Activated CD8-positive, alpha-beta memory T cell treated with anti-CD3 and anti-CD28 coated beads, Interleukin-2, amount 50 U/mL, for 4 hours (primary cell): ENCODE measurements around the gene SZRD1.

Experiments
- DNase-seq: peaks from one replicate; pipeline ENCODE4 v3.0.0-alpha.2; 2020

The SZRD1 gene

DNA sequence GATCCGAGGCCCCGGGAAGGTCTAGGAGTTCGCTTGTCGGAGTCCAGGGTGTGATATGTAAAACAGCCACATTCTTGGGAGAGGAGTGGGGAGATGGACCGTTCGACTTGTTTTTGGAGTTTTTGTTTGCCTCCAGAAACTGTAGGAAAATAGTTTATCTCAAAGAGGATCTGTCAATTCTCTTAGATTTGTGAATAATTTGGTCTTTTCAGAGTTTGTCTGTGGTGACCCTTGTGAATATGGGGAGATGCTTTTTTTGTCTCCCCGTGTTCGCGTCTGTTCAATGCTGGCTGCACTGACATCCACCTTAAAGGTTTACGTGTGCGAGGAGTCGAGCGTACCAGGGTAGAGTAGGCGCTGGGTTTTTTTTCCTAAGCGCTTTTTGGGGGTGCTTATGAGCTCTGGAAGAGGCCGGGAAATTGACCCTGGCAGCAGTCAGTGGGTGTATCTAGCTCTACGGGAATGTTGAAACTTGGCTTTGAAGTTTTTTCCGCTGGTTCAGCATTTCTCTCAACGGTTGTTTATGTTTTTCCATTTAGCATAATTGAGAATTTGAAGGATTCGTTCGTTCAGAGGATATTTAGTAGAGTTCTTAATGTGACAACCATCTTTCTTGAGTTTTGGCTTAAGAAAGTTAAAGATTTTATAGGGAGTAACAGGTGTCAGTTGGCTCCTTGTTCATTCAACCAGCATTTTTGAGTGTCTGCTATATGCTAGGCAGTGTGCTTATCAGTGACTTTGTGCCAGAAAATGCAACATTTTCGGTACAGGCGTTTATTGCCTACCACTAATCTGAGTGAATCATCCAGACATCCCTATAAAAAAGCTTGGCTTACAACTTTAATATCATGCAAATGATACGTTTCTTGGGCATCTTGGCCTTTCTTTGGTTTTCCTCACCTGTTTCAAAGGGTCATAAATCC lies 1.2 kb downstream of the SZRD1 start:
- DNase-seq = no peak

DNA sequence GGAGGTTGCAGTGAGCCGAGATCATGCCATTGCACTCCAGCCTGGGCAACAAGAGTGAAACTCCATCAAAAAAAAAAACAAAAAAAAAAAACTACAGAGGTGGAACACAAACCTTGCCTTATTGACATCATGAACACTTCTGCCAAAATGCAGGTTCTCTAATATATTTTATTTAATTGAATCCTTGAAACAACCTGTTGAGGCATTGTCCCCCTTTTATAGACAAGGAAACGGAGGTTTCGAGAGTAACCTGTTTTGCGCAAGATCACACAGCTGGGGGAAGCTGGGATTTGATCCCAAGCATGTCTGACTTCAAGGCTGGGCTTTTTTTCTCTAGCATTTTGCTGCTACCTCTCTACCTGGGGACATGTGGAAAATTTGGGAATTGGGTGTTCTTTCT lies 2.8 kb downstream of the SZRD1 start:
- no peak for DNase-seq

DNA sequence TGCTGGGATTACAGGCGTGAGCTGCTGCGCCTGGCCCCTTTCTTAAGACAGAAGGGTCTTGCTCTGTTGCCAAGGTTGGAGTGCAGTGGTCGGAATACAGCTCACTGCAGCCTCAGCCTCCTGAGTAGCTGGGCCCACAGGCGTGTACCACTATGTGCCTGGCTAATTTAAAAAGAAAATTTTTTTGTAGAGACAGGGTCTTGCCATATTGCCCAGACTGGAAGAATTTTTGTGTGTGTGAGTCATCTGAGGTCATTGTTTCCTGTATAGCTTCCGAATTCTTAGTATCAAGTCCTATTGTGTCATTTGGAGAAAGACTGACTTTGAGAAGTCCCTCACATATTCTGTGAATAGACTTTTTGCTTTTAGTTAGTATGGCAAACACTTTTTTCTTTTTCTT lies 4.7 kb downstream of the SZRD1 start:
- DNase-seq = no peak

DNA sequence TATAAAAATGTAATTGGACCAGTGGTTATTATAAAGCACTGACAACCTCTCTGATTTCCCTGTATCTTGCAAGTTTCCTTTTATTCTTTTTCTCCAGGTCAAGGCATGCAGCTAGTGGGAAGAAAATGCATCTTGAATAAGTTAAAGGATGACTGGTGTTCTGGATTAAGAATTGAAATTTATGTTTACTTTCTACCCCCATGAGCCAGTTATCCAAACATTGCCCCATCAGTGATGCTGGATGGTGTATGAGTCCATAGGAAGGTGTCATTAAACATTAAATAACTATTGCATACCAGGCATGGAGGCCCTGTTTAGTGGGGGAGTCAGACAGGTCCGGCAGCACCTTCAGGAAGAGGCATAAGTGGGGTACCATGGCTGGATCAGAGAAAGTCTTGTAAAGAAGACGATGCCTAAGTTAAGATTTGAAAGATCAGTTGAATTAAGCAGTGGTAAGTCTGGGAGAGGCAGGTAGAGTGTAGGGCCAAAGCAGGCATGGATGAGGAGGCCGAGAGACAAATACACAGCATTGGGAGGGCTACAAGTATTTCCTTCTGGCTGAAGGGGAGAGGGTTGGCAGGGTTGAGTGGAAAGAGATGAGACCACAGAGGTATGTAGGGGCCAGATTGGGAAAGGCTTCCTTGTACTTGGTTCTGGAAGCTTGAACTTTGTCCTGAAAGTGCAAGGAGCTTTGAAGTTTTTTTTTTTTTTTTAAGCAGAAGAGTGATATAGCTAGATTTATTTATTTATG lies 5.7 kb downstream of the SZRD1 start:
- no peak for DNase-seq

DNA sequence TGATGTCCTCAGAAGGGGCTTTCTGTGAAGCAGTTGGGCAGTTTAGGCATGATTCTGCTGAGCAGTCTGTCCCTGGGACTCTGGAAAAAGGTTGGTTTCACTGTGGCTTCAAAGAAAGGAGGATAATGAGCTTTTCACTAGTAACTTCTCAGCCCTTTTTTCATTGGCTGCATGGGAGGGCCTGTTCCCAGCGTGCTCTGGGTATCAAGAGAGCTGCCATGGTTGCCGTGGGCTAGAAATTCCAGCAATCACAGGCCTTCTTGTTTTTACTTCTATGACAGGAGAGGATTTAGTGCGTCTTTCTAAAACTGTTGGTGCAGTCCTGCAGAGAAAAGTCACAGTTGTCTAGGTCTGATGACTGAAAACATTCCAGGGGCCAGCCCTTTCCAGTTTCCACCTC lies 7.2 kb downstream of the SZRD1 start:
- DNase-seq = no peak

DNA sequence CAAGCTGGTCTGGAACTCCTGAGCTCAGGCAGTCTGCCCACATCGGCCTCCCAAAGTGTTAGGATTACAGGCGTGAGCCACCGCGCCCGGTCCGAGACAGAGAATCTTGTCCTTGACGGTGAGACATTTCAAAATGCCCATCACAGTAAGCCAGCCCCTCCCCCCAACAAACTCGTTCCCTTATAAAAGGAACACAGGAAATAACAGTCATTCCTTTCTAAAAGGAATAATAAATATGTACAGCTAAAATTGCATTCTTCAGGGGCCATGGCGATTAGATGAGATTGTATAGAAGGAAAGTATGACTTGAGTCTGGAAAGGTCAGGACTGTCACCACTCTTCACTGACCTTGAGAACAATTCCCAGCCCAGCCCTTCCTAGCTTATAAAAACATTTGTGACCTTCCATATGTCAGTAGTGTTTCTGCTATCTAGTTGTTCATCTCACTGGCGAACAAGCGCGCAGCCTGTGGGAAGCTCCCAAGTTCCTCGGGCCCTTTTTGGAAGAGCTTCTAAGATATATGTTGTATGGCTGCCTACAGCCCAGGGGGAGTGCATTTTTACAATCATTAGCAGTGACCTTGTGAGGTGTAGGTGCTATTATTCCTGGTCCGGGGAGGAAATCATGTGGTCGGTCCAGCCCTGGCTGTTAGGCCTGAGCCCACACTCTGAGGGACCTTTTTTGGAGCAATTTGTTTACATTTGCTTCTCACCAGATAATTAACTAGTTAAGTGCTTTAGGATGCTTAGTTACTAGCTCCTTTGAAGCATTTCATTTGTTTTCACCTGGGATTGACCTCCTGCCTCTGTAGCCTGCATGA lies 8.7 kb downstream of the SZRD1 start:
- no peak for DNase-seq

DNA sequence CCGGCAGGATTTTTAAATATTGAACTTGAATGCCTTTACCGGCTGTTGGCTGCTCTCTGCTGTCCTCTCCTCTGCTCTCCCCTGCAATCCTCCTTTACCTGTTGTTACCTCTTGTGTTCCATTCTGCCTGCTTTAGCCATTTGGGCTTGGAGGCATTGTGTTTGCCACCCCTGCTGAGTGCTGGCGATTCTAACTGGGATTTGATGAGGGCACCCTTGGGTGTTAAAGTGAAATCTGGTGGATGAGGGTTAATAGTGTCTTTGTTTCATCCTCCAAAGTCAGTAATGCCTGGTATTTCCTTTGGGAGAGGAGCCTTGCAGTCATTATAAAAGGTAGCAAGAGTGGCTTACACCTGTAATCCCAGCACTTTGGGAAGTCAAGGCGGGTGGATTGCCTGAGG lies 9.9 kb downstream of the SZRD1 start:
- DNase-seq = no peak

DNA sequence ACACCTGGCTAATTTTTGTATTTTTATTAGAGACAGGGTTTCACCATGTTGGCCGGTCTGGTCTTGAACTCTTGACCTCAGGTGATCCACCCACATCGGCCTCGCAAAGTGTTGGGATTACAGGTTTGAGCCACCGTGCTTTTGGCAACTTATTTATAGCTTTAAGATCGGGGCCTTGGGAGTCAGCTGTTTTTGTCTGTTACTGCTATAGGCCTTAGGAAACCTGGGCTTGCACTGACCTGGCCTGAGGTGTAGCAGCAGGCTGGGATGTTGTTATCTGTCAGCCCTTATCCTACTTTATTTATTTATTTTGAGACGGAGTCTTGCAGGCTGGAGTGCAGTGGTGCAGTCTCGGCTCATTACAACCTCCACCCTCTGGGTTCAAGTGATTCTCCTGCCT lies 11.4 kb downstream of the SZRD1 start:
- DNase-seq = no peak

DNA sequence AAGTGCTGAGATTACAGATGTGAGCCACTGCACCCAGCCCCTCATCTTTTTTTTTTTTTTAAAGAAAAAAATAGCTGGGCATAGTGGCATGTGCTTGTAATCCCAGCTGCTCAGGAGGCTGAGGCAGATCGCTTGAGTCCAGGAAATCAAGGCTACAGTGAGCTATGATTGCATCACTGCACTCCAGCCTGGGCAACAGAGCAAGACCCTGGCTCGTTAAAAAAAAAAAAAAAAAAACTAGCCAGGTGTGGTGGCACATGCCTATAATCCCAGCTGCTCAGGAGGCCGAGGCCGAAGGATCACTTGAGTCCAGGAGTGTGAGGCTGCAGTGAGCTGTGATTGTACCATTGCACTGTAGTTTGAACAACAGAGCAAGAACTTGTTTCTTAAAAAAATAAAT lies 13.8 kb downstream of the SZRD1 start:
- no peak for DNase-seq

DNA sequence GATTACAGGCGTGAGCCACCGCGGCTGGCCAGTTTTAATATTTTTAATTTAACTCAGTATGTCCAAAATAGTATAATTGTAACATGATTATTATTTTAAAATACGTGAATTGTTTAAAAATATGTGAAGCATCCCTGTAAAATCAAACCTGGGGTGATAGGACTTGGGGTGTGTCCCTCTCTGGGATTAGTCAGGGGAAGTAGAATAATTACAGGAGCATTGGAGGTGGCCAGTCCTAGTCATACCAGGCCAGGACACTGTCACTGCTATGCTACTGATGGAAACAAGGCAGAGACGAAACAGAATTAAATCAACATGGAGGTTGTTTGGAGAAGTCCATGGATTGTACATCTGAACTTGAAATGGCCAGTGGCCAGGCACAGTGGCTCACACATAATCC lies 16.8 kb downstream of the SZRD1 start:
- DNase-seq = no peak

DNA sequence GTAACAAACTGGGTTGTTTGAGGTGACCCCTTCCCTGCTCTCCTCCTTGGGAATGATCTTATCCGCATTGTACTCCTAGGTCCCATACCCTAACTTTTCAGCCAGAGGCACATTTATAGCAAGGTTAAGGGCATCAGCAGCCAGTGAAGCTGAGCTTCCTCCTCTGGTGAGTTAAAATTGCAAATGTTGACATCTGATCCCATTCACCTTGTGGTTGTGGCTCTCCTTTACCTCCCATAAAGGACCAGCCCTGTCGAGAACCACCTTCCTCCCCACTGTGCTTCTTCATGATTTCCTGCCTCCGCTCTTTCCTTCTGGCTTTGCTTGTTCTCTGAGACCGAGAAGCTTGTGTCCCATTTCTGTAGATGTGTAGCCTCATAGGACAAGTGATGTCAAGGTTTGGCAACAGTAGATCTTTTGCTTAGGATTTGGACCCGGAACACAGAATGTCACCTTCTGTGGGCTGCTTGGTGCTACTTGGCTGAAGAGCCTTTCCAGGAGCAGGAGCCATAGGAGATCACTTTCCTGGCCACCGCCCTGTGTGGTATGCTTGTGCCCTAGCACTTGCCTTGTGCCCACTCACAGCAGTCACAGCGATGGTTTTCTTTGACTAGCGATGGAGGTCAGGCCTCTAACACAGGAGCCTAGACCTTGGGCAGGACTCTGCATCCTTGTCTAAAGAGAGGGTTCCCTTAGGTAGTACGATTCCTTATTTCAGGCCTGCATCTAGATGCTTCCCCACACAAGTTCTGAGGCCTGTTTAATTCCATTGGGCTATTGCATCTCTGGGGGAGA lies 18.8 kb downstream of the SZRD1 start:
- DNase-seq = no peak

DNA sequence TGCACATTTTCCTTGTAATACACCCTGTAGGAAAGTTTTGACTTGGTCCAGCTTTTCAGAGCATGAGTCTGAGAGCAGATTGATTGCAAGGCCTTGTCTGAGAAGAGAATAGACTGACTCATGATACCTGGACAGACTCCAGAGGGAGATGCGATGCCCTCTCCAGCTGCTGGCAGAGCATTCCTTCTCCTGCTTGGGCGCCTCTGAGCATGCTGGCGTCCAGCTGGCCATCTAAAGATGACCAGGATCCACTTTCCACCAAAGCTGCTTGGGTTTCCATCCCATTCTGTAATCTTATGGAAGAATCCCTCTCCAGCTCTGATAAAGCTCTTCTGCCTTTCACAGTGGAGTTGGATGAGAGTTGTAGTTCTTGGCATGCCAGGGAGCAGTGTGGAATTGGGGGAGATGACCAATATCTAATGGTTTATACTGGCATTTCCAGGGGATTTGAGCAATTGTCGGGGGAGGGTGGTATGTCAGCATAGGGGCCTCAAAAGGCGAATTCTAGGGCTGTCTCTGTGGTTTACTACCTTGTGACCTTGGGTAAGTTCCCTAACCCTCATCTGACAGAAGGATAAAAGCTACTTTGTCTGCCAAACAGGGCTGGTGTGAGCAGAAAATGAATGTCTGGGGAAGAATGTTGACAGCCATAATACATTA lies 19.5 kb downstream of the SZRD1 start:
- DNase-seq = no peak

DNA sequence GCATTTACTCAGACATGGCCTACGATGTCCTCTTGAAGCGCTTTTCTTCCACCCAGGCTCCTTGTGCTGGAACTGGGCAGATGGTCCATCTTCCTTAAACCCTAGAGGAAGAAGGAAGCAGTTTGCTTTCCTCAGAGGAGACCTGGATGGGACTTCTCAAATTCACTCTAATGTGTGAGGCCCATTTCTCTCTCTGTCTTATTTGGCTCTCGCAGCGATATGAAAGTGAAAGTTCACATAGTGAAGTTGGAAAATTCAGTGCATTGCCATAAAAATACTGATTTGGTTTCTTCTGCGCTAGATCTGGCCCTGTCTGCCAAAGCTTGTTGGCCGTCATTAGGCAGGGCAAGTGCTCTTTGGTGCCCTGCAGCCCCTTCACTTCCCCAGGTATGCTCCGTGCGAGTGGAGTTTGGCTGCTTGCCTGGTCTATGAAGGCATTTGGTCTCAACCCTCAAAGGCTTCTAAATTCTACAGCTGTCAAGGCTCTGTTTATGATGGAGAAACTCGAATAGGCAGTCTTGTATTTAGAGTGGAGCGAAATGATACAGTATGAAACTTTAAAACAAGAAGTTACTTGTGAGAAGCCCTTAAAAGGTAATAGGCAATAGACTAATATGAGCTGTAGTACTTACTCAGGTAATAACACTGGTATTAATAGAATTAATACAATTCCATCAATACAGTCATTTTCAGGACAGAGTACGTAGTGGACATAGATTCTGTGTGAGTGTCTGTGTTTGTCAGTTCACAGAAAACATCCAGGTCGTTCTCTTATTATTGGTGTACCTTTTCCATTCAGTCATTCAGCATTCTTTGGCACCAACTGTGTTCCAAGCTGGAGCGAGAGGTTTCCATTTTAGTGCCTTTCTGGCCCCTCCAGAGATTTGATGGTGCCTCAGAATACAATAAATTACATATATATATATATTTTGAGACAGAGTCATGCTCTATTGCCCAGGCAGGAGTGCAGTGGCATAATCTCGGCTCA lies 20.5 kb downstream of the SZRD1 start:
- DNase-seq = no peak

DNA sequence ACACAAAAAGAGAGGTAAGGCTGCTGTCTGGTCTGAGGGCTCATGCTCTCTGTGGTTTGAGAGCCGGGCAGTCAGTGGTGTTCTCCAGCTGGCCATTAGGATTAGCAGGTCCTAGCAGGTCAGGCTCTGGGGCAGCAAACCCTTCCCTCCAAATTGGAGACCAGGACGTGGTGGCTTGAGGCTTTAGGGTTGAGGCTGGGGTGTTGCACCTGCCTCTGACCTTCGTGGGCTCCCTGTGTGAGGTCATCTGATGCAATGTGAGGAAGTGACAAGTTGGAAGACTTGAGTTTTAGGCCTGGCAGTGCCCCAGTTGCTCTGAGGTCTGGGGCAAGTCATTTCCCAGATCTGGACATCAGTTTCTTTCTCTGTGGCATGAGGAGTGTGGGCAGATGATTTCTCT lies 24.4 kb downstream of the SZRD1 start:
- DNase-seq = no peak

DNA sequence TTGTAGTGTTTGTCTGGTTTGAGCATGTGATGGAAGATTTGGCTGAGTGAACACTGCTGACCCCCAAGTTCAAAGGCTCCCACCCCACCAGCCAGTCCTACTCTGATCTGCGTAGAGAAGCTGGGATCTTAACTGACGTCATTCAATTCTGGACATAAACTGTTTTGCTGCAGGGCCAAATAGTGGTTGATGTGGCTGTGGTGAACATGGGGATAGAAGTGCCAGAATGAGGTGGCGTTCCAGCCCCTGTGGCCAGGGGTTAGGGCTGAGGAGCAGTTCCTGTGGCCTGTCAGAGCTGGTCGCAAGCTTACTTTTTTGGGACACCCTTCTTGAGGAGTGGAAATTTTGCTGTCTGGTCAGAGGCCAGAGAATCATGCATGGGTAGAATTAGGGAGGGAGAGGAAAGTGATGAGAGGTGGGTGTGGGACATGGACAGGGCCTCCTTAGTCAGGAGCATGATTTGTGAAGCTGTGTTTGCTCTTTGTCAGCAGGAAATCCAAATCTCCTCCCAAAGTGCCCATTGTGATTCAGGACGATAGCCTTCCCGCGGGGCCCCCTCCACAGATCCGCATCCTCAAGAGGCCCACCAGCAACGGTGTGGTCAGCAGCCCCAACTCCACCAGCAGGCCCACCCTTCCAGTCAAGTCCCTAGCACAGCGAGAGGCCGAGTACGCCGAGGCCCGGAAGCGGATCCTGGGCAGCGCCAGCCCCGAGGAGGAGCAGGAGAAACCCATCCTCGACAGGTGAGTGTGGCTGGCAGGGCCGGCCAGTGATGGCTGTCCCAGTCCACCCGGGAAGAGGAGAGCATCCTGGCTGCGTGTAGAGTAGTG lies 25.9 kb downstream of the SZRD1 start:
- DNase-seq = no peak

DNA sequence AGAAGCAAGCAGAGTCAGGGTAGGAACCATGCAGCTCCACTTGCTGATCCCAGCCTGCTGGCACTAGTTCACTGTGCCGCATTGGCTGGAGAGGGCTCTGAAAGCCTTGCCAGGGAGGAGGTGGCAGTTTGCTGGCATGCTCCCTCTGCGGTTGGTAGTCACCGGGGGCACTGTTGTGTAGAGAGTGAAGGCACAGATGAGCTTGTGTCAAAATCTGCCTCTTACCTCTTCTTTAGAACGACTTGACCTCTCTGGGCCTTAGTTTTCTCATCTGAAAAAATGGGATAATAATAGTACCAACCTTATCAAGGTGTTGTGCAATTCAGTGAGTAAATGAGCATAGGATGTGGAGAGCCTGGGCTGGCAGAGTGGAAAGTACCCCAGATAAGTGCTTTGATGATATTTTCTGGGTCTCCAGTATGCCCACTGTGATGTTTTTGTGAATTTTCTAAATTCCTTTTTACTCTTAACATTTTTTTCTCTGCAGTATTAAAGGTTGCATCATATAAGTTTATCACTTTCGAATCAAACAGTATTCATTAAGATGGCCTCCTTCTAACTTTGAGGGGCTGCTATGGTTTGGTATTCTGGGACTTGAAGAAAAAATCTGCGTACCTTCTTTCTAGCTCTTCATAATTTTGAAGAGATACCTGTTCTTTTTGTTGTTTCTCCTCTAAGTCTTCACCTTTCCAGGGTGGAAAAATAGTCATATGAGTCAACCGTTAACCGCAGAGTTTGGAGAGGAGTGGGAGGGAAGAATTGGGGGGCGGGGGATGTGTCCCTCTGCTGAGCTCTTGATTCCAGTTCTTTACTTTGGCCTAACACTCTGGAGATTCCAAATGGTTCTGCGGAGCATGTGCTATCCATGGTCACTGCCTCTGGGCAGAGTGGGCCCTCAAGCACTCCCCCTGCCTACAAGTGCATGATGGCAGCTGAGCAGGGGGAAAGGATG lies 26.8 kb downstream of the SZRD1 start:
- DNase-seq = no peak

DNA sequence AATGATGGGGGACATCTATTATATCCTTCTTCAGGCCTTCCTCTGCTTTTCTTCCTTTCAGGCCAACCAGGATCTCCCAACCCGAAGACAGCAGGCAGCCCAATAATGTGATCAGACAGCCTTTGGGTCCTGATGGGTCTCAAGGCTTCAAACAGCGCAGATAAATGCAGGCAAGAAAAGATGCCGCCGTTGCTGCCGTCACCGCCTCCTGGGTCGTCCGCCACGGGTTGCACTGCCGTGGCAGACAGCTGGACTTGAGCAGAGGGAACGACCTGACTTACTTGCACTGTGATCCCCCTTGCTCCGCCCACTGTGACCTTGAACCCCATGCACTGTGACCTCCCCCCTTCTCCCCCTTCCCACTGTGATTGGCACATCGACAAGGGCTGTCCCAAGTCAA lies 27.9 kb downstream of the SZRD1 start:
- no peak for DNase-seq

DNA sequence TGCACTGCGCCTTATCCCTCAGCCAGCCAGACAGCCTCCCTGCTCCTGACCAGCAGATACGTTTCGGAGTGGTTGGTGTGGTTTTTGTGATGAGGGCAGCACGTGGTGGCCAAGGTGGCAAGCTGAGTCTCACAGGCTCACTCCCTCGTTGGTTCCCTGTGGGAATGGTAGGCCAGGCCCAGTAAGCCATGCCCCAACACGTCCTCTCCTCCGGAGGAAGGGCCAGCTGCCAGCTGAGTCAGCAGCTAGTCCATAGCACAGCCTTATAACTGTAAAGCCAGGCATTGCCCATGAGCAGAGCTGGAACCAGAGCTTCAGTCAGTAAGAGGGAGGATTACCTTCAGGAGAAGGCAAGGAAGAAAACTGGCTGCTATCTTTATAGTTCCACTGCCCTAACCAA lies 29.5 kb downstream of the SZRD1 start:
- no peak for DNase-seq

DNA sequence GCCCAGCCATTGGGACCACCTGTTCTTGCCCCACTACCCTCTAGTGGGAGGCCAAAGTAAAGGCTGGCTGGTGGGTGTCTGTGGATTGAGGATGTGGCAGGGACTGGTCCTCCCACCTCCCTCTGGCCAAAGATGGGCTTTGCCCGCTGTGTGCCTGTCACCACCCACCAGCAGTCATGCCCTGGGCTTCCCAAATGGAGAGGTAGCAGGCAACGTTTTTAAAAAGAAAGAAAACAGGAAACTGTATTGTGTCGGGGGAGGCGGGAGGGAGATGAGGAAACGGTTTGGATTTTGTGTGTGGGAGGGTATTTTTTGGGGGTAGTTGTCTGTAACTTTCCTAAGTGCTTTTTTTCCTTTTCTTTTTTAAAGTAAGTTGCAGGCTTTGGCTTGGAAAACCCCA lies 30.1 kb downstream of the SZRD1 start:
- no peak for DNase-seq
